Measurements from ENCODE around the gene ACACB.

DNA sequence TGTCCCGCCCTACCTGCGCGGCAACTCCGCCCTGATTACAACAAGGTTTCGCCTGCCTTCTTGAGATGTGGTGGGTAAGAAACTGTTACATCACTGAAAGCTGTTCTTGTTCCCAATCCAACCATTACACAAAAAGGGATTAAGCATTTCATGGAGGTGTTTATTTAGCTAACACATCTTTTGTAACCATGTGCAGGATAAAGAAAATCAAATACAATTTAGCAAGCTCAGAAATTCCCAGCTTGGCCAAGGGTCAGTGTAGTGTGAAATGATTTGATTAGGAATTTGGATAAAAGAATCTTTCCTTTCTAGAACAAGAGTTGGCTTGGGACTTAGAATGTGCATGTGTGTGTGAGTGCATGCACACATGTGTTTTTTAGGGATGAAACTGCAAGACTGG is 186.4 kb downstream of the ACACB start:
- no peak for TF ChIP-seq POLR2AphosphoS5 (IDR thresholded peaks at IDR 0.05)
- TF ChIP-seq TAF1 (IDR thresholded peaks at IDR 0.05; ENCODE audit: low read depth), result no peak
- no peak for TF ChIP-seq EP300 (conservative IDR thresholded peaks at IDR 0.05; ENCODE audit: poor library complexity, severe bottlenecking)
- TF ChIP-seq, protein P1, sequence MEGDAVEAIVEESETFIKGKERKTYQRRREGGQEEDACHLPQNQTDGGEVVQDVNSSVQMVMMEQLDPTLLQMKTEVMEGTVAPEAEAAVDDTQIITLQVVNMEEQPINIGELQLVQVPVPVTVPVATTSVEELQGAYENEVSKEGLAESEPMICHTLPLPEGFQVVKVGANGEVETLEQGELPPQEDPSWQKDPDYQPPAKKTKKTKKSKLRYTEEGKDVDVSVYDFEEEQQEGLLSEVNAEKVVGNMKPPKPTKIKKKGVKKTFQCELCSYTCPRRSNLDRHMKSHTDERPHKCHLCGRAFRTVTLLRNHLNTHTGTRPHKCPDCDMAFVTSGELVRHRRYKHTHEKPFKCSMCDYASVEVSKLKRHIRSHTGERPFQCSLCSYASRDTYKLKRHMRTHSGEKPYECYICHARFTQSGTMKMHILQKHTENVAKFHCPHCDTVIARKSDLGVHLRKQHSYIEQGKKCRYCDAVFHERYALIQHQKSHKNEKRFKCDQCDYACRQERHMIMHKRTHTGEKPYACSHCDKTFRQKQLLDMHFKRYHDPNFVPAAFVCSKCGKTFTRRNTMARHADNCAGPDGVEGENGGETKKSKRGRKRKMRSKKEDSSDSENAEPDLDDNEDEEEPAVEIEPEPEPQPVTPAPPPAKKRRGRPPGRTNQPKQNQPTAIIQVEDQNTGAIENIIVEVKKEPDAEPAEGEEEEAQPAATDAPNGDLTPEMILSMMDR (IDR thresholded peaks at IDR 0.05; ENCODE audit: poor library complexity, severe bottlenecking), result no peak
- no peak for TF ChIP-seq EZH2 (IDR thresholded peaks at IDR 0.05; ENCODE audit: borderline replicate concordance, insufficient read depth, low read length, poor library complexity, severe bottlenecking)

All from neural cell (in vitro differentiated cells).